Activated naive CD8-positive, alpha-beta T cell (primary cell): ENCODE data around the gene ATP6V0B.

Source experiments
- H3K27ac Mint-ChIP-seq: one replicate; pipeline ENCODE4 v1.8.0; 2021; ENCODE audit warnings: mixed read lengths
- H3K27me3 Mint-ChIP-seq: one replicate; pipeline ENCODE4 v1.8.0; 2021; ENCODE audit warnings: mixed read lengths
- H3K36me3 Mint-ChIP-seq: one replicate; pipeline ENCODE4 v1.8.0; 2021; ENCODE audit warnings: mixed read lengths
- H3K4me1 Mint-ChIP-seq: one replicate; pipeline ENCODE4 v1.8.0; 2021; ENCODE audit warnings: low read depth, mixed read lengths
- H3K4me3 Mint-ChIP-seq: one replicate; pipeline ENCODE4 v1.8.0; 2021; ENCODE audit warnings: mild to moderate bottlenecking, mixed read lengths
- H3K9me3 Mint-ChIP-seq: one replicate; pipeline ENCODE4 v1.8.0; 2021; ENCODE audit warnings: low read depth, mixed read lengths

Gene ATP6V0B

GRCh38 chr1:43974443-43975248, at the start of gene ATP6V0B:
ATP6V0B (plus strand) TSS chr1:43974960; CDS start chr1:43975041, 81 bp downstream.
- Mint-ChIP-seq H3K4me1 (peaks cover 56% of the 10 kb centered on the region), H3K4me3 (peak within 1 kb of the TSS; percentile 89), H3K27ac (peak within 1 kb of the TSS; percentile 97), H3K36me3 (peaks cover 28% of the 10 kb centered on the region), H3K9me3 (no peaks in the 10 kb centered on the region), H3K27me3 (no peaks in the 10 kb centered on the region)

DNA sequence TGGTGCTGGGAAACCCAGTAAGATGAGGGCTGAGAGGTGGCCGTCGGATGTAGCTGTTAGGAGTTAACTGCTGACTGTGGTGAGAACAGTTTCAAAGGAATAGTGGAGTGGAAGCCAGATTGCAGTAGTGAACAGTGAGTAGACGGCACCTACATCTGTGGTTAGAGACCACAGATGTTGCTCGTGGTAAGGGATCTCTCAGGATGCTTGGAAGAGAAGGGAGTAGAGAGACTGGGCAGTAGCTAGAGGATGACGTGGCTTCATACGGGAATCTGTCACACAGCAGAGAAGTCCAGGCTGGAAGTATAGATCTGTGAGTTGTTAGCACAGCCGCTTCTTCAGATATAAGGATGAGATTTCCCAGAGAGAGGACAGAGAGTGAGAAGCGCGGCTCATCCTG, 48.9 kb upstream of the ATP6V0B start:
- no peaks in the 10 kb centered on the region for H3K27me3 Mint-ChIP-seq
- peaks cover 4% of the 10 kb centered on the region for H3K4me1 Mint-ChIP-seq
- no peak overlapping the region for H3K27ac Mint-ChIP-seq
- peaks cover 13% of the 10 kb centered on the region for H3K36me3 Mint-ChIP-seq
- H3K9me3 Mint-ChIP-seq, result no peaks in the 10 kb centered on the region
- H3K4me3 Mint-ChIP-seq, result no peak overlapping the region

DNA sequence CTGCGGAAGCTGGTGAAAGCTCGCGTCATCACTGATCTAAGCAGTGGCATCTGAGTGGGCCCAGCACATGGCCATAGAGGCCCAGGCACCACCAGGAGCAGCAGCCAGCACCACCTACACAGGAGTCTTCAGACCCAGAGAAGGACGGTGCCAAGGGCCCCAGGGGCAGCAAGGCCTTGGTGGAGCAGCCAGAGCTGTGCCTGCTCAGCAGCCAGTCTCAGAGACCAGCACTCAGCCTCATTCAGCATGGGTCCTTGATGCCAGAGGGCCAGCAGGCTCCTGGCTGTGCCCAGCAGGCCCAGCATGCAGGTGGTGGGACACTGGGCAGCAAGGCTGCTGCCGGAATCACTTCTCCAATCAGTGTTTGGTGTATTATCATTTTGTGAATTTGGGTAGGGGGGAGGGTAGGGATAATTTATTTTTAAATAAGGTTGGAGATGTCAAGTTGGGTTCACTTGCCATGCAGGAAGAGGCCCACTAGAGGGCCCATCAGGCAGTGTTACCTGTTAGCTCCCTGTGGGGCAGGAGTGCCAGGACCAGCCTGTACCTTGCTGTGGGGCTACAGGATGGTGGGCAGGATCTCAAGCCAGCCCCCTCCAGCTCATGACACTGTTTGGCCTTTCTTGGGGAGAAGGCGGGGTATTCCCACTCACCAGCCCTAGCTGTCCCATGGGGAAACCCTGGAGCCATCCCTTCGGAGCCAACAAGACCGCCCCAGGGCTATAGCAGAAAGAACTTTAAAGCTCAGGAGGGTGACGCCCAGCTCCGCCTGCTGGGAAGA, 44.4 kb upstream of the ATP6V0B start:
- Mint-ChIP-seq H3K4me3 (no peak overlapping the region), H3K9me3 (no peaks in the 10 kb centered on the region), H3K36me3 (peaks cover 6% of the 10 kb centered on the region), H3K27me3 (peaks cover 9% of the 10 kb centered on the region), H3K27ac (no peak overlapping the region), H3K4me1 (peaks cover 20% of the 10 kb centered on the region)

GRCh38 chr1:43930949-43931275, 43.8 kb upstream of the ATP6V0B start:
- Mint-ChIP-seq H3K27me3 (peaks cover 9% of the 10 kb centered on the region), H3K4me1 (peaks cover 23% of the 10 kb centered on the region), H3K4me3 (no peak overlapping the region), H3K9me3 (no peaks in the 10 kb centered on the region), H3K36me3 (peaks cover 3% of the 10 kb centered on the region), H3K27ac (no peak overlapping the region)

GRCh38 chr1:43931711-43932660, 42.8 kb upstream of the ATP6V0B start:
- Mint-ChIP-seq H3K4me1 (peaks cover 25% of the 10 kb centered on the region), H3K9me3 (no peaks in the 10 kb centered on the region), H3K27me3 (peaks cover 9% of the 10 kb centered on the region), H3K27ac (no peak overlapping the region), H3K4me3 (no peak overlapping the region), H3K36me3 (peaks cover 2% of the 10 kb centered on the region)

DNA sequence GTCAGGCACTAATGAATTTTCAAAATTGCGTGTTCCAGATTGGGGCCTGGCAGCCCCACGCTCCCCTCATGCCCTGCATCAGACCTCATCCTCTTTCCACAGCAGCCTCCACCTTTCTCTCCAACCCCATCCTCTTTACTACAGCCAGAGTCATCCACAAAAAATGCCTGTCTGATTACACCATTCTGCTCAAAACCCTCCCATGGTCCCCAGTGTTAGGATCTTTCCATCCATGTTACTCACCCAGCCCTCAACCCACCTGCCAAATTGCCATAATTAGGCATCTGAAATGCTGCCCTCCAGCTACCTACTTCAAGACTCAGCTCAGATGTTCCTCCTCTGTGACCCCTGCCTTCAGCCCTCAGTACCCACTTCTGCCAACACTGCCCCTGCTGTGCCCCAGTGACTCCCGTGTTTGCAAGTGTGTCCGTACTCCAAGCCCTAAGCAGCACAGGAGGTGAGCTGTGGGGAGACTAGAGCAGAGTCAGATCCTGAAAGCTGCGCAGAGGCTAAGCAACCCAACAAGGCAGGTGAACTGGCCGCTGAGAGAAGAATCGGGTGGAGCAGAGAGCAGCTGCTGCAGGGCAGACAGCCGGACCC, 41.9 kb upstream of the ATP6V0B start:
- peaks cover 9% of the 10 kb centered on the region for H3K27me3 Mint-ChIP-seq
- peaks cover 25% of the 10 kb centered on the region for H3K4me1 Mint-ChIP-seq
- H3K36me3 Mint-ChIP-seq, result peaks cover 2% of the 10 kb centered on the region
- no peak overlapping the region for H3K27ac Mint-ChIP-seq
- H3K9me3 Mint-ChIP-seq, result no peaks in the 10 kb centered on the region
- peak overlapping the region; percentile 52 for H3K4me3 Mint-ChIP-seq

DNA sequence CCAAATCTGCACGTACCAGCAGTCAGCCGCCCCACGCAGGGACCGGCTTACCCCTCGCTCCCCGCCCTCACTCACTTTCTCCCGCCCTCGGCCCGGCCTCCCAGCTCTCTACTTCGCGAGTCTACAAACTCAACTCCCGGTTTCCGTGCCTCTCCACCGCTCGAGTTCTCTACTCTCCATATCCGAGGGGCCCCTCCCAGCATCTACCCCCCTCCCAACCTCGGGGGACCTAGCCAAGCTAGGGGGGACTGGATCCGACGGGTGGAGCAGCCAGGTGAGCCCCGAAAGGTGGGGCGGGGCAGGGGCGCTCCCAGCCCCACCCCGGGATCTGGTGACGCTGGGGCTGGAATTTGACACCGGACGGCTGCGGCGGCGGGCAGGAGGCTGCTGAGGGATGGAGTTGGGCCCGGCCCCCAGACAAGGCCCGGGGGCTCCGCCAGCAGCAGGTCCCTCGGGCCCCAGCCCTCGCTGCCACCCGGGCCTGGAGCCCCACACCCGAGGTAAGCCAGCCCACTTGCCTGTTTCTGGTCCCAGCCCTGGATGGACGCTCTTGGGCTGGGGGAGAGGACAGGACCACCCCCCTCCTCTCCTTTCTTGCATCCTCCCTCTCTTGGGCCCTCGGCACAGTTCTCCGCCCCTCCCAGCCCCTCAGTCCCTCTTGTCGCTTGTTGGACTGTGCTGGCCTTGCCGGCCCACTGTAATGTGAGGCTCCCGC, 41.2 kb upstream of the ATP6V0B start, which contains the start of gene ARTN:
Gene ARTN, plus strand, starts transcription at position 416 of the 715 bp plus-strand sequence. CDS start 1,856 bp downstream, outside the sequence.
- no peak within 1 kb of the TSS for H3K27ac Mint-ChIP-seq
- peaks cover 2% of the 10 kb centered on the region for H3K36me3 Mint-ChIP-seq
- peaks cover 9% of the 10 kb centered on the region for H3K27me3 Mint-ChIP-seq
- no peaks in the 10 kb centered on the region for H3K9me3 Mint-ChIP-seq
- H3K4me3 Mint-ChIP-seq, result peak within 1 kb of the TSS; percentile 52
- peaks cover 25% of the 10 kb centered on the region for H3K4me1 Mint-ChIP-seq

GRCh38 chr1:43934101-43934985, 40.4 kb upstream of the ATP6V0B start:
- no peak overlapping the region for H3K27ac Mint-ChIP-seq
- H3K27me3 Mint-ChIP-seq, result peaks cover 9% of the 10 kb centered on the region
- peaks cover 2% of the 10 kb centered on the region for H3K36me3 Mint-ChIP-seq
- peaks cover 25% of the 10 kb centered on the region for H3K4me1 Mint-ChIP-seq
- H3K4me3 Mint-ChIP-seq, result peak overlapping the region; percentile 52
- H3K9me3 Mint-ChIP-seq, result no peaks in the 10 kb centered on the region

GRCh38 chr1:43934986-43935324, 39.8 kb upstream of the ATP6V0B start:
- Mint-ChIP-seq H3K27ac (no peak overlapping the region), H3K4me3 (no peak overlapping the region), H3K36me3 (no peaks in the 10 kb centered on the region)

GRCh38 chr1:43935711-43936427, 38.9 kb upstream of the ATP6V0B start:
- Mint-ChIP-seq H3K27me3 (peaks cover 9% of the 10 kb centered on the region), H3K4me3 (peak overlapping the region; percentile 57)

More at GRCh38 chr1:43934986-43935324, 39.8 kb upstream of the ATP6V0B start:
- H3K9me3 Mint-ChIP-seq, result no peaks in the 10 kb centered on the region
- H3K27me3 Mint-ChIP-seq, result peaks cover 9% of the 10 kb centered on the region
- peaks cover 21% of the 10 kb centered on the region for H3K4me1 Mint-ChIP-seq

DNA sequence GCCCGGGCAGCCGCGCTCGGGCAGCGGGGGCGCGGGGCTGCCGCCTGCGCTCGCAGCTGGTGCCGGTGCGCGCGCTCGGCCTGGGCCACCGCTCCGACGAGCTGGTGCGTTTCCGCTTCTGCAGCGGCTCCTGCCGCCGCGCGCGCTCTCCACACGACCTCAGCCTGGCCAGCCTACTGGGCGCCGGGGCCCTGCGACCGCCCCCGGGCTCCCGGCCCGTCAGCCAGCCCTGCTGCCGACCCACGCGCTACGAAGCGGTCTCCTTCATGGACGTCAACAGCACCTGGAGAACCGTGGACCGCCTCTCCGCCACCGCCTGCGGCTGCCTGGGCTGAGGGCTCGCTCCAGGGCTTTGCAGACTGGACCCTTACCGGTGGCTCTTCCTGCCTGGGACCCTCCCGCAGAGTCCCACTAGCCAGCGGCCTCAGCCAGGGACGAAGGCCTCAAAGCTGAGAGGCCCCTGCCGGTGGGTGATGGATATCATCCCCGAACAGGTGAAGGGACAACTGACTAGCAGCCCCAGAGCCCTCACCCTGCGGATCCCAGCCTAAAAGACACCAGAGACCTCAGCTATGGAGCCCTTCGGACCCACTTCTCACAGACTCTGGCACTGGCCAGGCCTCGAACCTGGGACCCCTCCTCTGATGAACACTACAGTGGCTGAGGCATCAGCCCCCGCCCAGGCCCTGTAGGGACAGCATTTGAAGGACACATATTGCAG, 38.2 kb upstream of the ATP6V0B start:
- Mint-ChIP-seq H3K9me3 (no peaks in the 10 kb centered on the region), H3K27me3 (peaks cover 9% of the 10 kb centered on the region), H3K4me3 (peak overlapping the region; percentile 77), H3K27ac (no peak overlapping the region), H3K4me1 (peaks cover 21% of the 10 kb centered on the region), H3K36me3 (no peaks in the 10 kb centered on the region)

More at GRCh38 chr1:43935711-43936427, 38.9 kb upstream of the ATP6V0B start:
- Mint-ChIP-seq H3K27ac (no peak overlapping the region), H3K9me3 (no peaks in the 10 kb centered on the region), H3K36me3 (no peaks in the 10 kb centered on the region), H3K4me1 (peaks cover 21% of the 10 kb centered on the region)

DNA sequence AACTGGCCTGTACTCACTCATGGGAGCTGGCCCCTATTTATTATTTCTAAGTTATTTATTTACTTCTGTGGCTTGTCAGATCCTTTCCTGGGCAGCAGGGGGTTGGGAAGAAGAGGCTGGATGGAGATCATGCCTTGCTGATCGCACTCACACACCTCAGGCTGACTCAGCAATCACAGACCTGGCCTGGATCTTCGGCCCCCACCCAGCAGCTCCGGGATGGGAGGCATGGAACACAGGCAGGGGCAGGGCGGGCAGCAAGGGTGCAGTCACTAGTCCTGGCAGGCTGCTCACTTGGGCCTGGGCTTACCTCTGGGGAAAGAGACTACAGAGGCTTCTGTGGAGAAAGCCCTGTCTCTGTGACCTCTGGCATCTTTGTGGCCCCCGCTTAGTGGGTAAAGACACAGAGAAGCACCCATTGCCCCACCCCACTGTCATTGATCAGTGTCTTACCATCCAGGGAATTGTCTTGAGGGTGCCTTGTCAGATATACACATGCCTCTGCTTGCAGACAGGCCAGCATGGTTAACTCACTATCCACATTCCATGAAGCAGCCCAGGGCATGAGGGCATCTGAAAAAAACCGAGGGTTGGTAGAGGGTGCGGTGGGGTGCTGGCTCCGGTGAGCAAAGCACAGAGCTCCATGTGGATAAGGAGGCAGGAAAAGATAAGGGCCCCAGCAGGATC, 37.4 kb upstream of the ATP6V0B start:
- Mint-ChIP-seq H3K36me3 (no peaks in the 10 kb centered on the region), H3K4me3 (peak overlapping the region; percentile 77), H3K27ac (no peak overlapping the region), H3K4me1 (peaks cover 21% of the 10 kb centered on the region), H3K9me3 (no peaks in the 10 kb centered on the region), H3K27me3 (peaks cover 9% of the 10 kb centered on the region)
